Ishikawa (cell line): ENCODE data around the gene PPP3R1.

Experiments used
- CEBPB ChIP-seq: IDR thresholded peaks from 2 replicates; pipeline ENCODE4 v1.6.1; 2012
- CREB1 ChIP-seq: IDR thresholded peaks from 2 replicates; pipeline ENCODE4 v1.6.1; 2012; ENCODE audit warnings: low read depth
- EGR1 ChIP-seq: IDR thresholded peaks from 2 replicates; pipeline ENCODE4 v1.6.1; 2012
- EP300 ChIP-seq: IDR thresholded peaks from 2 replicates; pipeline ENCODE4 v1.6.1; 2012; ENCODE audit warnings: borderline replicate concordance
- FOXM1 ChIP-seq: IDR thresholded peaks from 2 replicates; pipeline ENCODE4 v1.6.1; 2012; ENCODE audit warnings: low read depth, borderline replicate concordance
- NFIC ChIP-seq: IDR thresholded peaks from 2 replicates; pipeline ENCODE4 v1.6.1; 2012
- RAD21 ChIP-seq: IDR thresholded peaks from 2 replicates; pipeline ENCODE4 v1.6.1; 2012; ENCODE audit warnings: low read depth
- REST ChIP-seq: IDR thresholded peaks from 2 replicates; pipeline ENCODE4 v1.6.1; 2012; ENCODE audit warnings: low read depth, mild to moderate bottlenecking
- TAF1 ChIP-seq: IDR thresholded peaks from 2 replicates; pipeline ENCODE4 v1.6.1; 2012; ENCODE audit warnings: low read depth, mild to moderate bottlenecking
- TCF12 ChIP-seq: IDR thresholded peaks from 2 replicates; pipeline ENCODE4 v1.6.1; 2012; ENCODE audit warnings: low read depth
- TEAD4 ChIP-seq: IDR thresholded peaks from 2 replicates; pipeline ENCODE4 v1.6.1; 2012
- USF1 ChIP-seq: IDR thresholded peaks from 2 replicates; pipeline ENCODE4 v1.6.1; 2012
- YY1 ChIP-seq: IDR thresholded peaks from 2 replicates; pipeline ENCODE4 v1.6.1; 2012; ENCODE audit warnings: low read depth
- ZBTB7A ChIP-seq: IDR thresholded peaks from 2 replicates; pipeline ENCODE4 v1.6.1; 2012; ENCODE audit warnings: low read depth
- TF ChIP-seq, protein P1 (sequence below): IDR thresholded peaks from 2 replicates; pipeline ENCODE4 v1.6.1; 2012

The PPP3R1 gene

DNA sequence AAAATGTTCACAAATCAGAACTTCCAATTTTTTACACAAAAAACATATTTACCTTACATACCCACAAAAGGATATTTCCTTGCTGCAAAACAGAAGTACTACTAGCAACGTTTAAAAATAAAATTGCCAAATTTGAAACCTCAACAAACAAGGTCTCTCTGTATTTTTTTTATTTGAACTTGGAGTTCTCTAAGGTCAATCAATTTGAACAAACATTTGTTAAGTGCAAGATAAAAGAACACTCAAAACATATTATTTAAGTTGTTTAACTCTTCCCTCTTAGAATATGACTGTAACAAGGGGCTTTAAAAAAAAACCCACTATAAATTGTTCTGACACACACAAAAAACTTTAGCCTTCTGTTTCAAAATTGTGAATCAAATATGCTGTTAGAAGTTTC is 65.0 kb downstream of the PPP3R1 start:
- TF ChIP-seq NFIC (no peak), TCF12 (no peak), RAD21 (no peak), FOXM1 (no peak), TEAD4 (no peak), REST (no peak), EGR1 (no peak), ZBTB7A (no peak), TAF1 (no peak), YY1 (no peak), EP300 (no peak), CEBPB (no peak), CREB1 (no peak), USF1 (no peak)
- TF ChIP-seq, protein P1, sequence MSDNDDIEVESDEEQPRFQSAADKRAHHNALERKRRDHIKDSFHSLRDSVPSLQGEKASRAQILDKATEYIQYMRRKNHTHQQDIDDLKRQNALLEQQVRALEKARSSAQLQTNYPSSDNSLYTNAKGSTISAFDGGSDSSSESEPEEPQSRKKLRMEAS, result no peak

- TF ChIP-seq RAD21, result peak; percentile 37
- no peak for TF ChIP-seq USF1
Measured at GRCh38 chr2:68185541-68186164, 66.7 kb downstream of the PPP3R1 start.

DNA sequence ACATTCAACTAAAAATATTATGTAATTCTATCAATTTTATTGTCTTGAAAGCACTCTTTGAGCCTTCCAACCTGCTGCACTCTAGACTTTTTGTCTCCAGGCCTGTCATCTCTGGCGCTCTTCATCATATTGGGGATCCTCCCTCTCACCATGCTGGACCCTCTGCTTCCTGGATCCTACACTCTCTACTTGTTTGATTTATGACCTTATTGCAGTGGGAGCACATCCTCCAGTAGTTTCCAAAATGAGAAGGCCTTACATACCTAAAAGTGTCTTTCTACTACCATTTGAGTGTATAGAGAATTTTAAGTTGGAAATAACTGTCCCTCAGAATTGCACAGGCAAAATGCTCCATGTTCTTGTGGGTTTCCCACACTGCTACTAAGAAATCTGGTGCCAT is 69.4 kb downstream of the PPP3R1 start:
- TF ChIP-seq CEBPB (no peak), EGR1 (no peak), EP300 (no peak), REST (no peak), TAF1 (no peak), USF1 (no peak), ZBTB7A (no peak), CREB1 (no peak), TCF12 (no peak), RAD21 (no peak)

DNA sequence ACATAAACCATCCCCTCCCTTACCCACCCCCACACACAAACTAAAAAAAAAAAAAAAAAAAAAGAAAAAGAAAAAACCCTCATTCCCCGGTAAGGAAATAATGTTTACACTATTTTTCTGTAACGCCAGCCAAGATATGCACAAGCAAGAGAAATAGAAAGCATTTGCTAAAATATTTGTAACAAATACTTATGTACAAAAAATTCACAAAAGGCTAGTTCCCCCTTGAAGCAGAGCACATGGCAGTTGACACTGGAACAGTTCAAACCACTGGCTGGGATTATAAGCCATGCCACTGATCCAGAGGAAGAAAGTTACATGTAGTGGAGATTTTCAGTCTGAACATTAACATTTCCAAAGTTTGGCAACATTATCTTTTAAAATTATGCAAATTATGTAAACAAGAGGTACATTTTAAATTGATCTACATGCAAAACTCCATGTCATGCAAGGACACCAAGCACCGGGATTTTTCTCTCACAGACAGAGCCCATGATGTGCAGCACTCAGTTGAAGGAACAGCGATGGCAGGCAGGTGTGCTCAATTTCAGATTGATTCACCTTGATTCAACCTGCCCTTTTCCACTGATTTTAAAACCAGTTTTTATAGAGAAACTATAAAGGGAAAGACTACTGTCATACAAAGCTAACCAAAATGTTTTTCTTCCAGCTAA is 73.2 kb downstream of the PPP3R1 start:
- TF ChIP-seq CEBPB, result no peak
- no peak for TF ChIP-seq TCF12
- TF ChIP-seq USF1, result no peak
- no peak for TF ChIP-seq EP300
- no peak for TF ChIP-seq ZBTB7A
- no peak for TF ChIP-seq FOXM1

DNA sequence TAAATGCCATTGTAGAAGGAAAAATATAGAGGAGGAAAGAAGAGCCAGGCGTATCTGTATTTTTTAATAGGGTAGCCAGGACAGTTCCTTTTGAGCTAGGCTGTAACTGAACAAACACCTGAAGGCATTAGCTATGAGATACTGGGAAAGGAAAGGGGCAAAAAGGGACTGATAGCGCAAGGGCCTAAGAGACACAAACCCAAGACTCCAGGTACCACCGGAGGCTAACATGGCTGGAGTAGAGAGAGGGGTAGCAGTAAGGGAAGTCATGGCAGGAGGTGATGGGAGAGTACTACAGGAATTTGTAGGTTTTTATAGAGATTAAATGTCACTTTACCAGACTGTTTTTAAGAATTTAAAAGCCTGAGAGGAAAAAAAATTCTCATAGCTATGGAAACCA is 73.9 kb downstream of the PPP3R1 start:
- TF ChIP-seq YY1 (no peak), NFIC (no peak), EGR1 (no peak), TCF12 (no peak), ZBTB7A (no peak), REST (no peak), EP300 (no peak), RAD21 (no peak), TEAD4 (no peak)
